ENCODE results near the gene ZNF688.

- no peak for TF ChIP-seq EZH2 (IDR thresholded peaks at IDR 0.05; ENCODE audit: insufficient read depth, poor library complexity, severe bottlenecking)
- no peak for TF ChIP-seq EZH2phosphoT487 (IDR thresholded peaks at IDR 0.05; ENCODE audit: insufficient read depth, low read depth)
Measured at GRCh38 chr16:30548416-30549253, 22.9 kb downstream of the ZNF688 start.
